ENCODE data around the gene SLC35D2. TPM values are rescaled to one million over a fixed set of nuclear protein-coding genes. Genes with fewer than 3 reads are reported as not detected.

Gene SLC35D2
- total RNA-seq, 1 donor = 18.5 TPM

GRCh38 chr9:96321515-96321914, 62.0 kb downstream of the SLC35D2 start:
- Histone ChIP-seq H2AFZ (ENCODE audit: low read length) (no peak overlapping the region), H3K27me3 (ENCODE audit: insufficient read depth, low read length) (no peaks in the 10 kb centered on the region), H3K4me1 (ENCODE audit: insufficient read depth, low read length) (no peaks in the 10 kb centered on the region), H3K36me3 (ENCODE audit: insufficient read depth, low read length) (peaks cover 5% of the 10 kb centered on the region), H3K4me3 (ENCODE audit: insufficient read depth, low read length) (no peak overlapping the region), H3K79me2 (ENCODE audit: insufficient read depth, low read length) (no peaks in the 10 kb centered on the region), H4K20me1 (ENCODE audit: insufficient read depth, low read length) (no peaks in the 10 kb centered on the region), H3K9me3 (ENCODE audit: low read depth, low read length) (no peaks in the 10 kb centered on the region), H3K4me2 (ENCODE audit: insufficient read depth, low read length) (no peak overlapping the region), H3K27ac (ENCODE audit: low read depth, low read length) (no peak overlapping the region)
- DNase-seq (ENCODE audit: insufficient read length, low spot score, missing footprints) = no peak
- no peak for TF ChIP-seq CTCF (IDR thresholded peaks at IDR 0.05; ENCODE audit: extremely low read depth, low read depth, low read length)

- no peaks in the 10 kb centered on the region for H3K27me3 ChIP-seq (ENCODE audit: insufficient read depth, low read length)
- no peaks in the 10 kb centered on the region for H3K79me2 ChIP-seq (ENCODE audit: insufficient read depth, low read length)
- no peaks in the 10 kb centered on the region for H3K9me3 ChIP-seq (ENCODE audit: low read depth, low read length)
- no peak overlapping the region for H3K4me3 ChIP-seq (ENCODE audit: insufficient read depth, low read length)
- TF ChIP-seq CTCF (IDR thresholded peaks at IDR 0.05; ENCODE audit: extremely low read depth, low read depth, low read length) = no peak
- H3K4me2 ChIP-seq (ENCODE audit: insufficient read depth, low read length) = no peak overlapping the region
- H3K4me1 ChIP-seq (ENCODE audit: insufficient read depth, low read length) = no peaks in the 10 kb centered on the region
- H4K20me1 ChIP-seq (ENCODE audit: insufficient read depth, low read length) = no peaks in the 10 kb centered on the region
- H3K36me3 ChIP-seq (ENCODE audit: insufficient read depth, low read length) = peaks cover 5% of the 10 kb centered on the region
- no peak for DNase-seq (ENCODE audit: insufficient read length, low spot score, missing footprints)
- H3K27ac ChIP-seq (ENCODE audit: low read depth, low read length) = no peak overlapping the region
- H2AFZ ChIP-seq (ENCODE audit: low read length) = no peak overlapping the region
These were observed 62.7 kb downstream of the SLC35D2 start for GRCh38 chr9:96320749-96321280.

- H3K79me2 ChIP-seq (ENCODE audit: insufficient read depth, low read length) = no peaks in the 10 kb centered on the region
- no peaks in the 10 kb centered on the region for H4K20me1 ChIP-seq (ENCODE audit: insufficient read depth, low read length)
- no peak overlapping the region for H3K27ac ChIP-seq (ENCODE audit: low read depth, low read length)
- H3K9me3 ChIP-seq (ENCODE audit: low read depth, low read length) = no peaks in the 10 kb centered on the region
- H3K4me1 ChIP-seq (ENCODE audit: insufficient read depth, low read length) = no peaks in the 10 kb centered on the region
- no peak for TF ChIP-seq CTCF (IDR thresholded peaks at IDR 0.05; ENCODE audit: extremely low read depth, low read depth, low read length)
- no peak for DNase-seq (ENCODE audit: insufficient read length, low spot score, missing footprints)
- H3K4me2 ChIP-seq (ENCODE audit: insufficient read depth, low read length) = no peak overlapping the region
- no peak overlapping the region for H3K4me3 ChIP-seq (ENCODE audit: insufficient read depth, low read length)
- H3K27me3 ChIP-seq (ENCODE audit: insufficient read depth, low read length) = no peaks in the 10 kb centered on the region
- peaks cover 5% of the 10 kb centered on the region for H3K36me3 ChIP-seq (ENCODE audit: insufficient read depth, low read length)
- no peak overlapping the region for H2AFZ ChIP-seq (ENCODE audit: low read length)
These were observed 64.5 kb downstream of the SLC35D2 start for GRCh38 chr9:96318921-96319565.

- H4K20me1 ChIP-seq (ENCODE audit: insufficient read depth, low read length) = no peaks in the 10 kb centered on the region
- H3K4me1 ChIP-seq (ENCODE audit: insufficient read depth, low read length) = no peaks in the 10 kb centered on the region
- no peak overlapping the region for H2AFZ ChIP-seq (ENCODE audit: low read length)
- H3K9me3 ChIP-seq (ENCODE audit: low read depth, low read length) = peaks cover 3% of the 10 kb centered on the region
- H3K79me2 ChIP-seq (ENCODE audit: insufficient read depth, low read length) = no peaks in the 10 kb centered on the region
- peak; percentile 83 for DNase-seq (ENCODE audit: insufficient read length, low spot score, missing footprints)
- H3K4me3 ChIP-seq (ENCODE audit: insufficient read depth, low read length) = no peak overlapping the region
- H3K27ac ChIP-seq (ENCODE audit: low read depth, low read length) = no peak overlapping the region
- peaks cover 5% of the 10 kb centered on the region for H3K36me3 ChIP-seq (ENCODE audit: insufficient read depth, low read length)
- H3K27me3 ChIP-seq (ENCODE audit: insufficient read depth, low read length) = no peaks in the 10 kb centered on the region
- TF ChIP-seq CTCF (IDR thresholded peaks at IDR 0.05; ENCODE audit: extremely low read depth, low read depth, low read length) = peak; percentile 95
- no peak overlapping the region for H3K4me2 ChIP-seq (ENCODE audit: insufficient read depth, low read length)
These were observed 66.1 kb downstream of the SLC35D2 start for GRCh38 chr9:96317335-96317980.
